HCT116 (cell line): ENCODE measurements around the gene FCER1G. TPM values are rescaled to one million over a fixed set of nuclear protein-coding genes. Genes with fewer than 3 reads are reported as not detected.

Experiments used
- EZH2 ChIP-seq: fragments of 200-600 bp; sonication (generic); IDR thresholded peaks from 2 replicates; pipeline ENCODE4 v1.6.1; 2017; ENCODE audit warnings: antibody characterized with exemption, mixed run types
- ZNF274 ChIP-seq: fragments of 200-500 bp; sonication (Bioruptor generic); IDR thresholded peaks from 2 replicates; pipeline ENCODE4 v1.6.1; 2014; ENCODE audit warnings: mild to moderate bottlenecking, low read depth, low read length, inconsistent platforms
- microRNA-seq: library from miRNA; unstranded; fragments of <30 nt; microRNA quantifications from one replicate; pipeline ENCODE4, GENCODE V29; 2016; ENCODE audit warnings: borderline number of aligned reads
- total RNA-seq: library from RNA; stranded (reverse); gene quantifications from one replicate; pipeline ENCODE4 v1.2.1, GENCODE V29; 2021; ENCODE audit not compliant: unreplicated experiment

FCER1G gene
- total RNA-seq, 1 experiment from 2014 or later = 0.86 TPM

GRCh38 chr1:161267321-161267720 is 52.2 kb downstream of the FCER1G start (continued):
- TF ChIP-seq EZH2 (no peak), ZNF274 (no peak)

Small RNA genes within 50 kb of the gene (microRNA-seq; reads per million reads assigned to microRNA genes)
- not detected for gene MIR5187

Other genes with a start within 250 kb of the FCER1G start
- 86.7 TPM for gene F11R, start 194.1 kb upstream of the FCER1G start, total RNA-seq
- 116 TPM for gene TSTD1, start 176.3 kb upstream of the FCER1G start, total RNA-seq
- 48.0 TPM for gene USF1, start 169.3 kb upstream of the FCER1G start, total RNA-seq
- gene ARHGAP30, start 145.4 kb upstream of the FCER1G start, total RNA-seq = 0.39 TPM
- gene NECTIN4, start 125.7 kb upstream of the FCER1G start, total RNA-seq = 3.3 TPM
- 1.4 TPM for gene KLHDC9, start 116.9 kb upstream of the FCER1G start, total RNA-seq
- 179 TPM for gene PFDN2, start 97.3 kb upstream of the FCER1G start, total RNA-seq
- 65.9 TPM for gene NIT1, start 97.2 kb upstream of the FCER1G start, total RNA-seq
- 32.8 TPM for gene DEDD, start 82.6 kb upstream of the FCER1G start, total RNA-seq
- gene UFC1, start 61.3 kb upstream of the FCER1G start, total RNA-seq = 63.7 TPM
- 22.1 TPM for gene USP21, start 55.8 kb upstream of the FCER1G start, total RNA-seq
- 24.2 TPM for gene PPOX, start 48.9 kb upstream of the FCER1G start, total RNA-seq
- gene B4GALT3, start 37.8 kb upstream of the FCER1G start, total RNA-seq = 53.7 TPM
- not detected for gene ADAMTS4, start 16.2 kb upstream of the FCER1G start, total RNA-seq
- gene NDUFS2, start 12.9 kb upstream of the FCER1G start, total RNA-seq = 82.7 TPM
- gene APOA2, start 8.3 kb downstream of the FCER1G start, total RNA-seq = not detected
- gene TOMM40L, start 10.8 kb downstream of the FCER1G start, total RNA-seq = 9.8 TPM
- not detected for gene NR1I3, start 22.9 kb downstream of the FCER1G start, total RNA-seq
- not detected for gene PCP4L1, start 43.5 kb downstream of the FCER1G start, total RNA-seq
- 3.6 TPM for gene MPZ, start 94.7 kb downstream of the FCER1G start, total RNA-seq
- gene SDHC, start 99.1 kb downstream of the FCER1G start, total RNA-seq = 192 TPM
- gene CFAP126, start 152.6 kb downstream of the FCER1G start, total RNA-seq = not detected